Epithelial cell of proximal tubule (primary cell): Measurements from ENCODE around the gene CCDC81. TPM values are rescaled to one million over a fixed set of nuclear protein-coding genes. Genes with fewer than 3 reads are reported as not detected.

Source experiments
- DNase-seq: peaks from one replicate; pipeline ENCODE4 v3.0.0-alpha.2; 2011; ENCODE audit warnings: low read depth
- H3K4me3 ChIP-seq: 2 replicates; pipeline ENCODE4 v1.5.1; 2011; ENCODE audit warnings: low read depth, mild to moderate bottlenecking, low read length
- total RNA-seq: library from RNA; depleted of rRNA; stranded (reverse); fragments of >200 nt; gene quantifications from 2 replicates; pipeline ENCODE4 v1.2.3, GENCODE V29; 2015
- TF ChIP-seq, protein P1 (sequence below): conservative IDR thresholded peaks from 2 replicates; pipeline ENCODE4 v1.5.1; 2012; ENCODE audit warnings: low read depth, mild to moderate bottlenecking, low read length

The CCDC81 gene
- total RNA-seq, 1 donor from 2014 or later = 0.81 TPM

DNA sequence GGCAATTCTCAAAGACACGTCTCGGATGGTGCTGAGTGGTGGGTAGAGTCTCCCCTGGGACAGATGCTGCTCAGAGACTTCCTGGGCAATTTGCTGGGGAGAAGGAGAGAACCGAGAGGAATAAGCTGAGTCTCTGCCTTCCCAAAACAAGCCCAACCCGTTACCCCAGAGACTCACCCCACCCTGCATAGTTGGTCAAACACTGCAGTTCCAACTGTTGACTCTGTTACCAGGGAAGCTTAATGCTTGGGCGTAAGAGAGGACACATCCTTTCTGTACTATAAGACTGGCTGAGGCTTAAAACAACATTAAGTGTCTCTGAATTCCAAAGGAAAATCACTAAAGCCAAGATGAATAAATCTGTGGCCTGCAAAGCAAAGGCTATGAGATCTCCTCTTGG is 68.1 kb downstream of the CCDC81 start:
- no peak for DNase-seq
- no peak overlapping the region for H3K4me3 ChIP-seq
- TF ChIP-seq, protein P1, sequence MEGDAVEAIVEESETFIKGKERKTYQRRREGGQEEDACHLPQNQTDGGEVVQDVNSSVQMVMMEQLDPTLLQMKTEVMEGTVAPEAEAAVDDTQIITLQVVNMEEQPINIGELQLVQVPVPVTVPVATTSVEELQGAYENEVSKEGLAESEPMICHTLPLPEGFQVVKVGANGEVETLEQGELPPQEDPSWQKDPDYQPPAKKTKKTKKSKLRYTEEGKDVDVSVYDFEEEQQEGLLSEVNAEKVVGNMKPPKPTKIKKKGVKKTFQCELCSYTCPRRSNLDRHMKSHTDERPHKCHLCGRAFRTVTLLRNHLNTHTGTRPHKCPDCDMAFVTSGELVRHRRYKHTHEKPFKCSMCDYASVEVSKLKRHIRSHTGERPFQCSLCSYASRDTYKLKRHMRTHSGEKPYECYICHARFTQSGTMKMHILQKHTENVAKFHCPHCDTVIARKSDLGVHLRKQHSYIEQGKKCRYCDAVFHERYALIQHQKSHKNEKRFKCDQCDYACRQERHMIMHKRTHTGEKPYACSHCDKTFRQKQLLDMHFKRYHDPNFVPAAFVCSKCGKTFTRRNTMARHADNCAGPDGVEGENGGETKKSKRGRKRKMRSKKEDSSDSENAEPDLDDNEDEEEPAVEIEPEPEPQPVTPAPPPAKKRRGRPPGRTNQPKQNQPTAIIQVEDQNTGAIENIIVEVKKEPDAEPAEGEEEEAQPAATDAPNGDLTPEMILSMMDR = no peak

- H3K4me3 ChIP-seq = no peak overlapping the region
- no peak for DNase-seq
- TF ChIP-seq, protein P1 = no peak
Observed at GRCh38 chr11:86443415-86443814, 68.7 kb downstream of the CCDC81 start.

- DNase-seq = no peak
- TF ChIP-seq, protein P1 = no peak
- H3K4me3 ChIP-seq = no peak overlapping the region
Observed at GRCh38 chr11:86444981-86445380, 70.3 kb downstream of the CCDC81 start.

GRCh38 chr11:86446163-86446923 is 71.7 kb downstream of the CCDC81 start:
- H3K4me3 ChIP-seq = no peak overlapping the region
- TF ChIP-seq, protein P1 = no peak

GRCh38 chr11:86446924-86447285 is 72.2 kb downstream of the CCDC81 start:
- TF ChIP-seq, protein P1 = no peak
- no peak for DNase-seq
- no peak overlapping the region for H3K4me3 ChIP-seq

More at GRCh38 chr11:86446163-86446923, 71.7 kb downstream of the CCDC81 start:
- no peak for DNase-seq

DNA sequence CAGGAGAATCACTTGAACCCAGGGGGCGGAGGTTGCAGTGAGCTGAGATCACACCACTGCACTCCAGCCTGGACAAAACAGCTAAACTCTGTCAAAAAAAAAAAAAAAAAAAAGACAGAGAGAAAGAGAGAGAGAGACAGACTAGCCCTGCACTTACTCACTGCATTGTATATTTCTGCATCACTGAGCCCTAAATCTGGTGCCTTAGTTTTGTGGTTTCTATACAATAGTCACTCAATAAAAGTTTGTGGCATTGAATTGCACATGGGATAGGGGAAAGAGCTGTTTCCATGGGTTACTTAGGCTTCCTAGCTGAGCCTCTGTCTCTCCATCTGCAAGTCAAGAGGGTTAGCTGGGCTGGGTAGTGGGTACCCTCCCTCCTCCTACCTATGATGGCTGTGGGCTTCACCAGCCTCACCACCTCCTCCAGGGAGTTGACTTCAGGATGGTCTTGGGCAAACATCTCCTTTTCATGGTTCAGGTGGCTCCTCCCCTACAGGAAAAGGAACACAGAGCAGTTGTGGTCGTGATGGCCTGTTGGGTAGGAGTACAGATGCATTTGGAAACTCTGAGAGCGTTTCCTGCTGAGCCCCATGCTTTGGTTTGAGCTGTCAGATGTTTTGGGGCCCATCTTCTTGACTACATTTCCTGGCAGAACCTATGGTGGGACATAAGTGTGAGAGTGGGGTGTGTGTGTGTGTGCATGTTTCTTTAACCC is 73.2 kb downstream of the CCDC81 start:
- no peak for DNase-seq
- TF ChIP-seq, protein P1 = no peak
- no peak overlapping the region for H3K4me3 ChIP-seq
